HG02938 (cell line): ENCODE results near the gene CGB1.
"Not testable (repeated sequence)": the region's sequence is repeated elsewhere in the genome, so short reads cannot be mapped to it uniquely, and the experiment has no call there.

ENCODE experiments used
- ATAC-seq: cut with Tn5 transposase; IDR thresholded peaks from one replicate; pipeline ENCODE4 v1.9.1; 2021; ENCODE audit warnings: mild to moderate bottlenecking, moderate library complexity; ENCODE audit not compliant: unreplicated experiment

Gene CGB1

GRCh38 chr19:49024233-49024632 is 12.5 kb downstream of the CGB1 start, which contains the start of gene CGB3:
Gene CGB3, minus strand, starts transcription at chr19:49024333. Its CDS starts 362 bp downstream, at chr19:49023971.
- ATAC-seq = not testable (repeated sequence)

- ATAC-seq = no peak
These were observed 14.6 kb downstream of the CGB1 start for GRCh38 chr19:49022116-49022515.

GRCh38 chr19:49020931-49021895 is 15.5 kb downstream of the CGB1 start:
- no peak for ATAC-seq

GRCh38 chr19:49020342-49020741 is 16.4 kb downstream of the CGB1 start:
- no peak for ATAC-seq

- no peak for ATAC-seq
These were observed 17.3 kb downstream of the CGB1 start for GRCh38 chr19:49019242-49019932.

- not testable (repeated sequence) for ATAC-seq
These were observed 18.1 kb downstream of the CGB1 start for GRCh38 chr19:49018388-49019241.

- no peak for ATAC-seq
These were observed 18.9 kb downstream of the CGB1 start for GRCh38 chr19:49017666-49018351.

GRCh38 chr19:49017041-49017665 is 19.5 kb downstream of the CGB1 start, which contains the start of gene LHB:
Gene LHB, minus strand, starts transcription at chr19:49017091. Its CDS starts 10 bp downstream, at chr19:49017081.
- ATAC-seq = no peak

GRCh38 chr19:49016067-49016839 is 20.4 kb downstream of the CGB1 start:
- no peak for ATAC-seq

- ATAC-seq = no peak
These were observed 21.8 kb downstream of the CGB1 start for GRCh38 chr19:49014870-49015255.

- ATAC-seq = no peak
These were observed 22.4 kb downstream of the CGB1 start for GRCh38 chr19:49014123-49014869.

- no peak for ATAC-seq
These were observed 25.5 kb downstream of the CGB1 start for GRCh38 chr19:49011194-49011593.

- no peak for ATAC-seq
These were observed 26.2 kb downstream of the CGB1 start for GRCh38 chr19:49010453-49010852.

- ATAC-seq = no peak
These were observed 26.9 kb downstream of the CGB1 start for GRCh38 chr19:49009828-49010227.

- no peak for ATAC-seq
These were observed 29.8 kb downstream of the CGB1 start for GRCh38 chr19:49006905-49007304.

GRCh38 chr19:49004964-49005614 is 31.6 kb downstream of the CGB1 start:
- no peak for ATAC-seq

GRCh38 chr19:49004133-49004532 is 32.6 kb downstream of the CGB1 start:
- ATAC-seq = no peak
